Measurements from ENCODE around the gene DHRS2. TPM values are rescaled to one million over a fixed set of nuclear protein-coding genes. Genes with fewer than 3 reads are reported as not detected.

Gene DHRS2
- total and polyA plus RNA-seq, 11 donors: 0.04 to 0.17 TPM; not detected in 9

- peaks cover 0 to 2% (median 0%) of the 10 kb centered on the region in 12 donors for H3K9me3 ChIP-seq
- no peaks in the 10 kb centered on the region for H3K36me3 ChIP-seq
- TF ChIP-seq, protein P1, sequence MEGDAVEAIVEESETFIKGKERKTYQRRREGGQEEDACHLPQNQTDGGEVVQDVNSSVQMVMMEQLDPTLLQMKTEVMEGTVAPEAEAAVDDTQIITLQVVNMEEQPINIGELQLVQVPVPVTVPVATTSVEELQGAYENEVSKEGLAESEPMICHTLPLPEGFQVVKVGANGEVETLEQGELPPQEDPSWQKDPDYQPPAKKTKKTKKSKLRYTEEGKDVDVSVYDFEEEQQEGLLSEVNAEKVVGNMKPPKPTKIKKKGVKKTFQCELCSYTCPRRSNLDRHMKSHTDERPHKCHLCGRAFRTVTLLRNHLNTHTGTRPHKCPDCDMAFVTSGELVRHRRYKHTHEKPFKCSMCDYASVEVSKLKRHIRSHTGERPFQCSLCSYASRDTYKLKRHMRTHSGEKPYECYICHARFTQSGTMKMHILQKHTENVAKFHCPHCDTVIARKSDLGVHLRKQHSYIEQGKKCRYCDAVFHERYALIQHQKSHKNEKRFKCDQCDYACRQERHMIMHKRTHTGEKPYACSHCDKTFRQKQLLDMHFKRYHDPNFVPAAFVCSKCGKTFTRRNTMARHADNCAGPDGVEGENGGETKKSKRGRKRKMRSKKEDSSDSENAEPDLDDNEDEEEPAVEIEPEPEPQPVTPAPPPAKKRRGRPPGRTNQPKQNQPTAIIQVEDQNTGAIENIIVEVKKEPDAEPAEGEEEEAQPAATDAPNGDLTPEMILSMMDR (IDR thresholded peaks at IDR 0.05): no peak
- TF ChIP-seq POLR2A (IDR thresholded peaks at IDR 0.05): no peak
- no peak overlapping the region for H3K4me3 ChIP-seq
- intact Hi-C loops (cut with DNase I): loop anchor here in 8 of 10 donors (5.0 kb wide), 3 partner anchors 281 to 301 kb away; no protein-coding TSS in a partner anchor
- H3K27ac ChIP-seq: no peak overlapping the region
- DNase-seq (no peak), ATAC-seq (no peak)
- peaks cover 0 to 14% (median 6%) of the 10 kb centered on the region in 12 donors for H3K4me1 ChIP-seq
- H3K27me3 ChIP-seq: no peaks in the 10 kb centered on the region
Measured at GRCh38 chr14:23631234-23631633, 4.9 kb upstream of the DHRS2 start.

GRCh38 chr14:23631702-23632460 lies 4.3 kb upstream of the DHRS2 start:
- no peak for TF ChIP-seq POLR2A (IDR thresholded peaks at IDR 0.05)
- TF ChIP-seq, protein P1 (IDR thresholded peaks at IDR 0.05): peak; percentile 87 to 97 (median 94)
- DNase-seq: peak; percentile 62 to 81 (median 77)
- peaks cover 0 to 8% (median 0%) of the 10 kb centered on the region in 12 donors for H3K9me3 ChIP-seq
- intact Hi-C loops (cut with DNase I): loop anchor here (1.0 to 5.0 kb wide), 6 partner anchors 280 to 300 kb away; no protein-coding TSS in a partner anchor
- H3K36me3 ChIP-seq: no peaks in the 10 kb centered on the region
- H3K27me3 ChIP-seq: no peaks in the 10 kb centered on the region
- H3K27ac ChIP-seq: peak overlapping the region in 2 of 12 donors; percentile 33 to 54
- 7 to 16% (median 8%) methylated on average over 8 of the region's 8 CpGs for WGBS, 4 donors
- peak; percentile 86 to 94 (median 90) for ATAC-seq
- H3K4me3 ChIP-seq: peak overlapping the region in 6 of 12 donors; percentile 8 to 39 (median 27)
- H3K4me1 ChIP-seq: peaks cover 0 to 14% (median 6%) of the 10 kb centered on the region in 12 donors

DNA sequence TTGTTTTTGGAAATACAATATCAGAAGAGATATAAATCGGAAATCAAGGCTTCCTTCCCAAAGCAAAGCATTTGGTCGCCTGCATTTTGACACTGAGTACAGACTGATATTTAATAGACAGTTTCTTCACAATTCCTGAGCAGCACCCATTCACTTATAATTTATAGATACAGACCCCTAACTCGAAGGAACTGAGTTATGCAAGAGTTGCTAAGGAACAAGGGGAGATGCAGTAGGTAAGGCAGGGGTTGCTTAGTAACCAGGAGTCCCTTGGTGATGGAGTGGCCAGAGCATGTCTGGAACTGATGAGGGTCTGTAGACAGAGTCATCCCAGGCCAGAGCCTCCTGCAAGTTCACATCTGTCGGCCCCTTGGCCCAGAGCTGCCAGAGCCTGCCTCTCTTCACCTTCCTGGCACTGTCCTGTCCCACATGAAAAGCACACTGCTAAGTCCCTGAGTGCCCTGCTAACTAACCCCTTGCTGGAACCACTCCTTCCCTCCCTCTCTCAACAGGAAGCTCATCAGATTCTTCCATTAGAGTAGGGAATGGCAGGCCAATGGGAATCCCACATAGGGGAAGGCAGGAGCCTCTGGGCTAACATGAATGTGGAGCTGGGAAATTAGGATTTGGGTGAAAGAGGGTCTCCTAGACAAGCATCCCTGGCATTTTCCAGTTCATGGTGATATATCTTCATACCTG lies 3.6 kb upstream of the DHRS2 start:
- H3K9me3 ChIP-seq: peaks cover 0 to 12% (median 0%) of the 10 kb centered on the region in 12 donors
- TF ChIP-seq, protein P1 (IDR thresholded peaks at IDR 0.05): no peak
- no peak for TF ChIP-seq POLR2A (IDR thresholded peaks at IDR 0.05)
- WGBS, 4 donors: 24 to 47% (median 37%) methylated on average over 4 of the region's 4 CpGs
- H3K27me3 ChIP-seq: no peaks in the 10 kb centered on the region
- peaks cover 0 to 14% (median 6%) of the 10 kb centered on the region in 12 donors for H3K4me1 ChIP-seq
- H3K27ac ChIP-seq: peak overlapping the region in 1 of 12 donors; percentile 54
- DNase-seq: no peak
- intact Hi-C loops (cut with DNase I): loop anchor here (1.0 to 5.0 kb wide), 6 partner anchors 280 to 300 kb away; no protein-coding TSS in a partner anchor
- H3K36me3 ChIP-seq: no peaks in the 10 kb centered on the region
- peak in 2 of 4 donors; percentile 14 to 25 for ATAC-seq
- peak overlapping the region in 5 of 12 donors; percentile 13 to 39 (median 31) for H3K4me3 ChIP-seq
